HepG2 (cell line): Measurements from ENCODE around the gene BFSP1. TPM values are rescaled to one million over a fixed set of nuclear protein-coding genes. Genes with fewer than 3 reads are reported as not detected.

Experiments
- HOXA9 ChIP-seq: sonication (generic); formaldehyde crosslinking; IDR thresholded peaks from 2 replicates; pipeline ENCODE4 v1.8.1; 2022; ENCODE audit warnings: missing genetic modification reagents, mild to moderate bottlenecking, moderate library complexity, borderline replicate concordance
- IRF9 ChIP-seq: sonication (generic); formaldehyde crosslinking; IDR thresholded peaks from 2 replicates; pipeline ENCODE4 v1.8.0; 2022; ENCODE audit warnings: missing genetic modification reagents, mild to moderate bottlenecking, borderline replicate concordance
- KIAA2018 ChIP-seq: sonication (generic); formaldehyde crosslinking; IDR thresholded peaks from 2 replicates; pipeline ENCODE4 v1.5.0; 2020; ENCODE audit warnings: mild to moderate bottlenecking, missing genetic modification reagents, borderline replicate concordance
- MBNL3 ChIP-seq: fragments of 250-450 bp; sonication (Bioruptor Pico); conservative IDR thresholded peaks from 2 replicates; pipeline ENCODE4 v1.8.0; 2022; ENCODE audit warnings: mild to moderate bottlenecking, inconsistent platforms
- MYPOP ChIP-seq: sonication (generic); formaldehyde crosslinking; IDR thresholded peaks from 2 replicates; pipeline ENCODE4 v1.8.1; 2023; ENCODE audit warnings: mild to moderate bottlenecking, moderate library complexity, missing genetic modification reagents
- SRSF4 ChIP-seq: fragments of 200-400 bp; formaldehyde crosslinking; IDR thresholded peaks from one replicate; pipeline ENCODE4 v1.6.1; 2018; ENCODE audit warnings: mild to moderate bottlenecking, low read depth, low read length, moderate library complexity; ENCODE audit not compliant: poor library complexity, severe bottlenecking
- ZBTB4 ChIP-seq: sonication (generic); formaldehyde crosslinking; IDR thresholded peaks from 2 replicates; pipeline ENCODE4 v1.4.0; 2020; ENCODE audit warnings: missing genetic modification reagents, mild to moderate bottlenecking, borderline replicate concordance
- ZFYVE20 ChIP-seq: sonication (generic); formaldehyde crosslinking; IDR thresholded peaks from 2 replicates; pipeline ENCODE4 v1.8.0; 2023; ENCODE audit warnings: low read depth, mild to moderate bottlenecking, moderate library complexity, missing genetic modification reagents, borderline replicate concordance
- ZNF256 ChIP-seq: sonication (generic); formaldehyde crosslinking; conservative IDR thresholded peaks from 2 replicates; pipeline ENCODE4 v1.4.0; 2020; ENCODE audit warnings: missing genetic modification reagents
- ZNF350 ChIP-seq: sonication (generic); formaldehyde crosslinking; IDR thresholded peaks from 2 replicates; pipeline ENCODE4 v1.4.0; 2020; ENCODE audit warnings: mild to moderate bottlenecking, low read depth, missing genetic modification reagents, borderline replicate concordance
- ZNF879 ChIP-seq: sonication (generic); formaldehyde crosslinking; IDR thresholded peaks from 2 replicates; pipeline ENCODE4 v1.8.1; 2023; ENCODE audit warnings: missing genetic modification reagents
- ZSCAN20 ChIP-seq: sonication (generic); formaldehyde crosslinking; IDR thresholded peaks from 2 replicates; pipeline ENCODE4 v1.4.0; 2020; ENCODE audit warnings: missing genetic modification reagents, mild to moderate bottlenecking, borderline replicate concordance
- polyA plus RNA-seq, 8 experiments: library from polyadenylated mRNA; depleted of rRNA in 3 of 8; stranded (reverse) in 7 of 8; unstranded in 1 of 8; fragments of >200 nt; fragmentation: Illumina TruSeq in 4 of 8; extraction: Trizol in 4 of 8; gene quantifications; 2 replicates each; pipeline versions ENCODE4 v1.2.1 to v1.2.3, GENCODE V29; 2011 to 2016; ENCODE audit warnings: low read depth in 4 of 8, missing spikeins in 1 of 8, mixed read lengths in 1 of 8; ENCODE audit not compliant: insufficient read depth in 1 of 8
- total RNA-seq, 5 experiments: library from RNA; depleted of rRNA; stranded (reverse); fragments of >200 nt; fragmentation: Illumina TruSeq; extraction: Trizol; gene quantifications; 2 replicates each; pipeline ENCODE4 v1.2.3, GENCODE V29; 2016; ENCODE audit warnings: low read depth in 1 of 5

Gene BFSP1
- total and polyA plus RNA-seq, 2 of the 13 experiments (the other 11 are each of a cell fraction or from before 2014, with no cell fraction given): 0.22 to 0.26 TPM

GRCh38 chr20:17504898-17505635 lies 26.1 kb downstream of the BFSP1 start (continued):
- TF ChIP-seq HOXA9 (CRISPR knock-in tag): no peak
- no peak for TF ChIP-seq ZBTB4 (CRISPR knock-in tag)
- 0 out of 2 replicates have a peak, but pooled peaks have one; percentile 36 for TF ChIP-seq ZNF256 (CRISPR knock-in tag)
- TF ChIP-seq MBNL3 (CRISPR knock-in tag): no peak
- TF ChIP-seq MYPOP (CRISPR knock-in tag): peak; percentile 80; the same call in 1 of the 2 replicates
- peak; percentile 87; the same call in 1 of the 2 replicates for TF ChIP-seq ZNF350 (CRISPR knock-in tag)
- no peak for TF ChIP-seq SRSF4
- TF ChIP-seq ZSCAN20 (CRISPR knock-in tag): peak; percentile 72; the same call in 1 of the 2 replicates
- TF ChIP-seq KIAA2018: no peak
- no peak for TF ChIP-seq IRF9
- TF ChIP-seq ZNF879 (CRISPR knock-in tag): 0 out of 2 replicates have a peak, but pooled peaks have one; percentile 84
- TF ChIP-seq ZFYVE20: no peak
